Ectodermal cell (in vitro differentiated cells): ENCODE results near the gene PTDSS2.

Source experiments
- H3K27ac ChIP-seq: 2 replicates; pipeline ENCODE4 v1.7.0; 2013; ENCODE audit warnings: mild to moderate bottlenecking, low read depth, low read length; ENCODE audit not compliant: insufficient read depth, poor library complexity, severe bottlenecking
- H3K27me3 ChIP-seq: 2 replicates; pipeline ENCODE4 v1.7.0; 2013; ENCODE audit warnings: mild to moderate bottlenecking, low read length; ENCODE audit not compliant: insufficient read depth, control insufficient read depth, poor library complexity, severe bottlenecking
- H3K36me3 ChIP-seq: one replicate; pipeline ENCODE4 v1.7.0; 2013; ENCODE audit warnings: low read length; ENCODE audit not compliant: control insufficient read depth, insufficient read depth
- H3K4me1 ChIP-seq: one replicate; pipeline ENCODE4 v1.7.0; 2013; ENCODE audit warnings: low read length; ENCODE audit not compliant: control insufficient read depth, insufficient read depth
- H3K4me3 ChIP-seq: 2 replicates; pipeline ENCODE4 v1.7.0; 2013; ENCODE audit warnings: low read depth, low read length, control low read depth; ENCODE audit not compliant: insufficient read depth
- H3K9me3 ChIP-seq: 2 replicates; pipeline ENCODE4 v1.7.0; 2013; ENCODE audit warnings: mild to moderate bottlenecking, low read length, moderate library complexity; ENCODE audit not compliant: control insufficient read depth
- WGBS, 2 experiments: methylation state at CpG; one replicate each; pipeline ENCODE4 v1.1.7; 2013; ENCODE audit warnings: missing lambda C conversion rate in 2 of 2; 5-methylcytosine and 5-hydroxymethylcytosine counted together

The PTDSS2 gene

GRCh38 chr11:490930-491260 lies 40.8 kb downstream of the PTDSS2 start:
- Histone ChIP-seq H3K4me1 (no peaks in the 10 kb centered on the region), H3K36me3 (peaks cover 6% of the 10 kb centered on the region), H3K4me3 (no peak overlapping the region), H3K9me3 (no peaks in the 10 kb centered on the region), H3K27me3 (no peaks in the 10 kb centered on the region), H3K27ac (no peak overlapping the region)
- 96% methylated on average over 15 of the region's 15 CpGs for WGBS, 2 experiments

- Histone ChIP-seq H3K27ac (no peak overlapping the region), H3K4me1 (no peaks in the 10 kb centered on the region), H3K4me3 (no peak overlapping the region), H3K9me3 (no peaks in the 10 kb centered on the region), H3K36me3 (peaks cover 6% of the 10 kb centered on the region), H3K27me3 (no peaks in the 10 kb centered on the region)
- 94 to 95% methylated on average over 7 of the region's 7 CpGs for WGBS, 2 experiments
These were observed 41.3 kb downstream of the PTDSS2 start for GRCh38 chr11:491358-491757.

GRCh38 chr11:492427-493226 lies 42.5 kb downstream of the PTDSS2 start:
- peaks cover 19% of the 10 kb centered on the region for H3K36me3 ChIP-seq
- WGBS, 2 experiments = 94 to 95% methylated on average over 32 of the region's 32 CpGs

GRCh38 chr11:494761-495536 lies 44.9 kb downstream of the PTDSS2 start:
- Histone ChIP-seq H3K9me3 (no peaks in the 10 kb centered on the region), H3K27ac (no peak overlapping the region), H3K27me3 (no peaks in the 10 kb centered on the region), H3K4me3 (no peak overlapping the region), H3K36me3 (peaks cover 31% of the 10 kb centered on the region), H3K4me1 (no peaks in the 10 kb centered on the region)
- 94 to 95% methylated on average over 37 of the region's 37 CpGs for WGBS, 2 experiments

More at GRCh38 chr11:492427-493226, 42.5 kb downstream of the PTDSS2 start:
- H3K9me3 ChIP-seq = no peaks in the 10 kb centered on the region
- H3K27me3 ChIP-seq = no peaks in the 10 kb centered on the region
- H3K27ac ChIP-seq = no peak overlapping the region
- H3K4me3 ChIP-seq = no peak overlapping the region
- H3K4me1 ChIP-seq = no peaks in the 10 kb centered on the region

GRCh38 chr11:495537-495931 lies 45.5 kb downstream of the PTDSS2 start:
- Histone ChIP-seq H3K27me3 (no peaks in the 10 kb centered on the region), H3K9me3 (no peaks in the 10 kb centered on the region), H3K36me3 (peaks cover 30% of the 10 kb centered on the region), H3K4me3 (no peak overlapping the region), H3K27ac (no peak overlapping the region), H3K4me1 (no peaks in the 10 kb centered on the region)
- 92 to 95% methylated on average over 10 of the region's 10 CpGs for WGBS, 2 experiments

- peaks cover 30% of the 10 kb centered on the region for H3K36me3 ChIP-seq
- no peaks in the 10 kb centered on the region for H3K9me3 ChIP-seq
- H3K27me3 ChIP-seq = no peaks in the 10 kb centered on the region
- 95% methylated on average over 34 of the region's 34 CpGs for whole genome bisulfite sequencing, 2 experiments
- no peaks in the 10 kb centered on the region for H3K4me1 ChIP-seq
- H3K4me3 ChIP-seq = no peak overlapping the region
- no peak overlapping the region for H3K27ac ChIP-seq
These were observed 46.9 kb downstream of the PTDSS2 start for GRCh38 chr11:496834-497564.

- WGBS, 2 experiments = 95 to 96% methylated on average over 31 of the region's 31 CpGs
- H3K27me3 ChIP-seq = no peaks in the 10 kb centered on the region
- H3K27ac ChIP-seq = no peak overlapping the region
- no peak overlapping the region for H3K4me3 ChIP-seq
- no peaks in the 10 kb centered on the region for H3K4me1 ChIP-seq
- H3K36me3 ChIP-seq = peaks cover 30% of the 10 kb centered on the region
- H3K9me3 ChIP-seq = no peaks in the 10 kb centered on the region
These were observed 47.7 kb downstream of the PTDSS2 start for GRCh38 chr11:497565-498296.

- no peak overlapping the region for H3K4me3 ChIP-seq
- no peaks in the 10 kb centered on the region for H3K9me3 ChIP-seq
- no peaks in the 10 kb centered on the region for H3K27me3 ChIP-seq
- 94% methylated on average over 39 of the region's 39 CpGs for whole genome bisulfite sequencing, 2 experiments
- no peaks in the 10 kb centered on the region for H3K4me1 ChIP-seq
- H3K36me3 ChIP-seq = peaks cover 30% of the 10 kb centered on the region
- no peak overlapping the region for H3K27ac ChIP-seq
These were observed 48.5 kb downstream of the PTDSS2 start for GRCh38 chr11:498297-499181.
